Stimulated activated CD8-positive, alpha-beta memory T cell treated with anti-CD3 and anti-CD28 coated beads, Interleukin-15, amount 100 ng/mL, for 48 hours (primary cell): Measurements from ENCODE around the gene PEX13.
"Not testable (repeated sequence)": the region's sequence is repeated elsewhere in the genome, so short reads cannot be mapped to it uniquely, and the experiment has no call there.

Experiments
- DNase-seq, 2 donors: peaks; one replicate each; pipeline ENCODE4 v3.0.0-alpha.2; 2020; ENCODE audit warnings: low read depth in 2 of 2

PEX13 gene

DNA sequence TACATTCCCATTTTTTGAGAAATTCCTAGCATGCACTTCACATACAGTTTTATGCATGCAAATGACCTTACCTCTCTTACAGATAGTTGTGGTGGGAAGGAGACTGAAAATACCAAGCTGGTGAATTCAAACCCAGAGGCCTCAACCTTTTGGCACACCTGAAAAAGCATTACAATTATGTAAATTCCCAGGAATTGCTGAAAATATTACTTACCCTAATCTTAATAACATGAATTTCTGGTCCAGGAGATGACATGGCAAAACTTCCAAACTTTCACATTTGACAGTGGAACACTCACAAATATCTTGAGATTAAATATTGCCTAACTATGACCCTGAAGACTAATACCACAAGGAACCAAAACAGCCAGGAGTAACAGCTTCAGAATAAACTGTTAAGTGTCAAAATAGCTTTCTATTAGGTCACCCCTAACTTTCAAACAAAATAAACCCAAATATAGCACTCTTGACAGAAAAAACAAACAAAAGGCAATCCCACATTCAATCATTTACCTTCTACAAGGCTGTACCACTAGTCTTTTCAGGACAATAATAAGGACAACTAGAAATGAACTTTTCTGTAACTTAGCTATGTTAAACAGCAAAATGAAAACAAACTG, 10.9 kb upstream of the PEX13 start:
- DNase-seq, result no peak

DNA sequence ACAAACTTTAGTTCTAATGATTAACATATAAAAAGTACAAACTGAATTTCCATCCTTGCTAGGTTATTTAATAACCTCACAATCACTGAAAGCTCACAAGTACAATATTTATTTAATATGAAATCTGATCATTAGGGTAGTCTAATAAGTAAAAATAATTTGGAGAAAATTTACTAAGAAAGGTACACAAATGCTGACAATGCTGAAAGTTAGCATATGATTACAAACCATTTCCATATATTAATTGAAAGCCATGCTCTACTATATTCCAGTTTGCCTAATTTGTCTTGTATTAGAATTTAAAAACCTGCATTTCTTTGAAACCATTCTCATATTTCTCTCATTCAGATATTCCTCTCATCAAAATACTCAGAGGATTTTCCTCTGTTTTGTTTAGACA, 8.2 kb upstream of the PEX13 start:
- no peak for DNase-seq

DNA sequence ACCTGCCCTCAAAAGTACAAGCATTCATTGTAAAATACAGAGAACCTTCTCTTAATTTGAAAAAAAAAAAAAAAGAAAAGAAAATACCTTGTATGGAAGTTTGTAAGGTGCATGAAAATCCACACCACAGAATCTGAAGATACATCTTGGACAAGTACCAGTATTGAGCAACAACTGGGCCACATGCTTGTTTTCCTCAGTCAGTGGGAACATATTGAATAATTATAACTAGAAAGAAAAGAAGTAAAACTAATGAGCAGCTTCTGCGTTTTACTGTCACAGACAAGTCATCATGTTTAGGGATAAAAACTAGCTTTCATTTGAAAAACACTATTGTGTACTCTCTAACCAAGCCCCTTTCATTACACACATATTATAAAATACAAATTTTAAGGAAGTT, 5.8 kb upstream of the PEX13 start:
- no peak for DNase-seq

GRCh38 chr2:61012303-61012702, 5.2 kb upstream of the PEX13 start:
- peak in 1 of 2 donors; percentile 13 for DNase-seq

- DNase-seq, result no peak
These were observed 4.1 kb upstream of the PEX13 start for GRCh38 chr2:61013382-61013781.

GRCh38 chr2:61014763-61015162, 2.8 kb upstream of the PEX13 start:
- no peak for DNase-seq

DNA sequence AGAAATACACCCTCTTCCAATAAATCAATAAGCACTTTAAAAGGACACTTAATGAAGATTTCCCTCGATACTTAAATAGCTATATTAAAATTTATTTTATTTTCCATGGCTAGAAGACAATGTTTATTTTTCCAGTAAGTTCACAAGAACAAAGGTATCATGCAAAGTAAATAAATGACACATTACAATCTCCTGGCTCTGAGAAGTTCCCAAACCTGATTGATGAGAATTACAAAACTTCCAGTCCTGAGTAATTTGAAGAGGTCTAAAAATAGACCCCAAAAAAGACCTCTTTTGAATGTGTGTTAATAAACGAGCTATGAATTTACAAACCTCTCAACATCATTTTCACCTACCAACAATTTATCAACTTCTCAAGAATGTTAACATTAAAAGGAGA, 1.5 kb upstream of the PEX13 start:
- no peak for DNase-seq

DNA sequence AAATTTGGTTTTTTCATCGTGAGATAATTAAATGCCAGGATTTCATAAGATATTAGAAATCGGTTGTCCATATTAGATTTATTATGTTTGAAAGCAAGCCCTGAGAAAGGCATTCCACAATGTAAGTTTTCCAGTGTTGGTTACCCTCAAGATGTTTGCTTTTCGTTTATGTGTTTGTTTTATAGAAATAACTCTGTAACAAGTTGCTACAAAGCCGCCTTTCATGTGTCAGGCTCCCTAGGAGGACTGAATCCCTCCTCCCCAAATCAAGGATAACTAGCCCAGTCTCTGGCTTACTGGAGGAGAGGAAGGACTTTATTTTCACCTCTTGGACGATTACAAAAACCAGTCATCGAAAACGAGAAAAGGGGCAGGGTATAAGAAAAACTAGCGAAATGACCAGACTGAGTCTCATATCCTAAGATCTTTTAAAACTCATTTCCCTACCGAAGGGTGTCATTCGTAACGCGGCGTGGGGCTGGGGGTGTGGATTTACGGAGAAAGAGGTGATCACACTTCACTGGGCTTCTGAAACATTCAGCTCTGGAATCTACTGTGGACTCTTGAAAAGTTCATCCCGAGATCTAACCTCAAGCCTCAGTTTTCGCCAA, 1.0 kb upstream of the PEX13 start:
- DNase-seq, result peak in 1 of 2 donors; percentile 43

- DNase-seq, result peak; percentile 46 to 53
These were observed 441 bp upstream of the PEX13 start for GRCh38 chr2:61017003-61017555.

DNA sequence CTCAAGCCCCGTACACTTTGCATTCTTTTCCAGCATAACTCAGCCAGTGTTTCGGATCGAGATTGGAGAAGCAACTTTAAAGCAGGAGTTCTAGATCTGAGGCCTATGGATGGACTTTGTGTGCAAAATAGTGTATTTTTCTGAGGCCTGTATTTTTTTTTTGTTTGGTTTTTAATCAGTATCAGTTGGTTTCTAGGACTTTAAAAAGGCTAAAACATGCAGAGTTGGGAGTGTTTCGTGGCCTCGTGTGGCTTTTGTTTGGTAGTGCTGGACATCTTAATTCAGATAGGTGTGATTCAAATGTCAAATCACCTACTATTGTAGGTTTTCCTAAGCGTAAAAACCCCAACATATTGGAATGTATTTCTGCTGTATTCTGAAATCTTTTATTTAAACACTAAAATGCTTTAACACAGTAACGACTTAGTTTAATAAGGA, 817 bp downstream of the PEX13 start:
- no peak for DNase-seq

GRCh38 chr2:61018798-61019197, 1.3 kb downstream of the PEX13 start:
- DNase-seq, result no peak

- DNase-seq, result no peak
These were observed 3.7 kb downstream of the PEX13 start for GRCh38 chr2:61021228-61021660.

DNA sequence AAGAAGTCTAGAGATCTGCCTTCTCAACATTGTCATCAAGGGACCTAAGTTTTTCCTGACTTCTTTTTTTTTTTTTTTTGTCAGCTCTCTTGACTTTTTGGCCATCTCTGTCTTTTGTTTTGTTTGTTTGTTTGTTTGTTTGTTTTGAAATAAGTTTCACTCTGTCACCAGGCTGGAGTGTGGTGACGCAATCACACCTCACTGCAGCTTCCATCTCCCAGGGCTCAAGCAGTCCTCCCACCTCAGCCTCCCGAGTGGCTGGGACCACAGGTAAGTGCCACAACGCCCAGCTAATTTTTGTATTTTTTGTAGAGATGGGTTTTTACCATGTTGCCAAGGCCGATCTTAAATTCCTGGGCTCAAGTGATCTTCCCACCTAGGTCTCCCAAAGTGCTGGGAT, 6.2 kb downstream of the PEX13 start:
- DNase-seq, result no peak

DNA sequence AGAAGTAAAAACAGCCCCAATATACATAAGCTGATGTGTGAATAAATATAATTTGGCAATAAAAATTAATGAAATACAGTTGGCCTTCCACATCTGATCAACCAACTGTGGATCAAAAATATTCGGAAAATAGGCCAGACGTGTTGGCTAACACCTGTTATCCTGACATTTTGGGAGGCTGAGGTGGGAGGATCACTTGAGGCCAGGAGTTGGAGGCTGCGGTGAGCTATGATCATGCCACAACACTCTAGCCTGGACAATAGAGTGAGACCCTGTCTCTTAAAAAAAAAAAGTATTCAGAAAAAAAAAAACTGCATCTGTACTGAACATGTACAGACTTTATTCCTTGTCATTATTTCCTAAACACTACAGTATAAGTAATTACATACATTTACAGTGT, 12.0 kb downstream of the PEX13 start:
- DNase-seq, result no peak

GRCh38 chr2:61034592-61034991, 17.1 kb downstream of the PEX13 start:
- DNase-seq, result not testable (repeated sequence)

DNA sequence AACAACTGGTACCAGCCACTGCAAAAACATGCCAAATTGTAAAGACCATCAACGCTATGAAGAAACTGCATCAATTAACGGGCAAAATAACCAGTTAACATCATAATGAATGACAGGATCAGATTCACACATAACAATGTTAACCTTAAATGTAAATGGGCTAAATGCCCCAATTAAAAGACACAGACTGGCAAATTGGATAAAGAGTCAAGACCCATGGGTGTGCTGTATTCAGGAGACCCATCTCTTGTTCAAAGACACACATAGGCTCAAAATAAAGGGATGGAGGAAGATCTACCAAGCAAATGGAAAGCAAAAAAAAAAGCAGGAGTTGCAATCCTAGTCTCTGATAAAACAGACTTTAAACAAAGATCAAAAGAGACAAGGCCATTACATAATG, 19.1 kb downstream of the PEX13 start:
- DNase-seq, result not testable (repeated sequence)

DNA sequence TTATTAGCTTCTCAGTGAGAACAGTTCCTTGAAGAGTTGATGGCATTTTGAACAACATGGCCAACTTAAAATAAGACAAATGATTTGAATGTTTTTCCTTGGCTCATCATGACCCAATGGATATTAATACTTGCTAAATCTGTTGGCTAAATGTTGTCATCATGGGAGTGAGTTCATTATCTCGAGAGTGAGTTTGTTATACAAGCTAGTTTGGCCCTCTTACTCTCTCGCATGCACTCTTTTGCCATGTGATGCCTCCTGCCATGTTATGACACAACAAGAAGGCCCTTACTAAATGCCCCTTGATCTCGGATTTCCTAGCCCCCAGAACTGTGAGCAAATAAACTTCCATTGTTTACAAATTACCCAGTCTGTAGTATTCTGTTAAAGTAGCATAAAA, 25.3 kb downstream of the PEX13 start:
- no peak for DNase-seq

- DNase-seq, result no peak
These were observed 27.1 kb downstream of the PEX13 start for GRCh38 chr2:61044636-61045035.

GRCh38 chr2:61045226-61045625, 27.7 kb downstream of the PEX13 start:
- no peak for DNase-seq

- no peak for DNase-seq
These were observed 28.5 kb downstream of the PEX13 start for GRCh38 chr2:61045999-61046398.

- DNase-seq, result no peak
These were observed 38.0 kb downstream of the PEX13 start for GRCh38 chr2:61055557-61055956.

GRCh38 chr2:61057562-61057961, 40.0 kb downstream of the PEX13 start:
- no peak for DNase-seq

GRCh38 chr2:61059382-61059781, 41.9 kb downstream of the PEX13 start:
- DNase-seq, result no peak
